Muscle of leg (tissue), 11 donors: ENCODE measurements around the gene KIAA1671. TPM values are rescaled to one million over a fixed set of nuclear protein-coding genes. Genes with fewer than 3 reads are reported as not detected.

Source experiments
- DNase-seq: peaks from one replicate; pipeline ENCODE4 v3.0.0; 2013
- H3K27ac ChIP-seq: one replicate; pipeline ENCODE4 v1.5.1; 2013; ENCODE audit warnings: mild to moderate bottlenecking, low read length, control low read depth
- H3K27me3 ChIP-seq: one replicate; pipeline ENCODE4 v1.6.1; 2013; ENCODE audit warnings: low read length; ENCODE audit not compliant: control insufficient read depth, insufficient read depth
- H3K36me3 ChIP-seq: one replicate; pipeline ENCODE4 v1.6.1; 2013; ENCODE audit warnings: low read length; ENCODE audit not compliant: control insufficient read depth, insufficient read depth
- H3K4me1 ChIP-seq: one replicate; pipeline ENCODE4 v1.6.1; 2013; ENCODE audit warnings: low read length; ENCODE audit not compliant: control insufficient read depth, insufficient read depth
- H3K4me3 ChIP-seq: one replicate; pipeline ENCODE4 v1.5.1; 2013; ENCODE audit warnings: low read length, control low read depth
- H3K9me3 ChIP-seq: replicated peaks from 2 replicates; pipeline ENCODE4 v1.6.1; 2013; ENCODE audit warnings: low read depth, low read length; ENCODE audit not compliant: control insufficient read depth
- WGBS: methylation state at CpG from one replicate; pipeline ENCODE4 v1.1.5; 2013; ENCODE audit warnings: missing lambda C conversion rate; ENCODE audit not compliant: insufficient coverage; 5-methylcytosine and 5-hydroxymethylcytosine counted together
- polyA plus RNA-seq, 8 donors: library from polyadenylated mRNA; unstranded; fragments of 120-200 nt; gene quantifications; one replicate each; pipeline versions ENCODE4 v1.2.1 to v1.2.3, GENCODE V29; 2013; ENCODE audit warnings: inconsistent platforms in 1 of 8, low replicate concordance in 1 of 8; ENCODE audit not compliant: insufficient read length in 8 of 8, insufficient read depth in 1 of 8
- total RNA-seq: library from RNA; stranded (reverse); fragments of 120-200 nt; gene quantifications from one replicate; pipeline ENCODE4 v1.2.4, GENCODE V29; 2013

KIAA1671 gene
- total and polyA plus RNA-seq, 9 donors: 10.8 to 34.5 (median 26.3) TPM

DNA sequence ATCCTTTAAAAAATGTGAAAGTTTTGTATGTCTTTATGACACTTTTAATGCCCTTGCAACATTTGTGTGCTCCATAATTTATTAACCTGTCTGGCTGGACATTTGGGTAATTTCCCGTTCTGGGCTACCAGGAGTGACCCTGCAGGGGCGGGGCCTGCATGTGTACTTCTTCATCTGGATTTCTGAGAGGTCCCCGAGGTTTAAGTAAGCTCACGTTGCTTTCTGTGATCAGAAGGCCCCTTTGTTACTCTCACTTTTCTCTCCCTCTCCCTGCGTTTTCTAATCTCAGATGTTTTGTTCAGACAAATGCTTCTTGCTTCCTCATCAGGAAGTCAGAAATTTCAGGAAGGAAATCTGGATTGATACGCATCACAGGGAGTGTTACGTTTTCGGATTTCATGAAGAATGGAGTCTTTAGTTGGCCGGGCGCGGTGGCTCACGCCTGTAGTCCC is 168.3 kb downstream of the KIAA1671 start:
- Histone ChIP-seq H3K9me3 (no peaks in the 10 kb centered on the region), H3K4me1 (peaks cover 21% of the 10 kb centered on the region), H3K36me3 (peaks cover 12% of the 10 kb centered on the region), H3K4me3 (no peak overlapping the region), H3K27ac (peak overlapping the region; percentile 84), H3K27me3 (no peaks in the 10 kb centered on the region)
- peak; percentile 43 for DNase-seq
- WGBS: 6% methylated on average over 2 of the region's 12 CpGs

DNA sequence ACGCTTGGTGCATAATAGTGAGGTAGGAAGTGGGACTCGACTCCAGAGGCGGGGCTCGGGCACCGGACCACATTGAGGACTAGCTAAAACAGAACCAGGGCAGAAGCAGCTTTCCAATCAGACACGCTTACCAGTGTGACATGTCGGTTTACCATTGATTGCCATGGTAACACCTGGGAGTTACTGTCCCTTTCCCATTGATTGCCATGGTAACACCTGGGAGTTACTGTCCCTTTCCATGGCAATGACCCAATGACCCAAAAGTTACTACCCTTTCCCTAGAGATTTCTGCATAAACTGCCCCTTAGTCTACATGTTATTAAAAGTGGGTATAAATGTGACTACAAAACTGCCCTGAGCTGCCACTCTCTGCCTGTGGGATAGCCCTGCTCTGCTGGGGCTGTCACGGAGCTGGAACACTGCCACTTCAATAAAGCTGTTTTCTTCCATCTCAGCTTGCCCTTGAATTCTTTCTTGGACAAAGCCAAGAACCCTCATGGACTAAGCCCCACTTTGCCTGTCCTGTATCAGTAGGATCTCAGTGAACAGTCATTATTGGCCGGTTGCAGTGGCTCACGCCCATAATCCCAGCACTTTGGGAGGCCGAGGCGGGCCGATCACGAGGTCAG is 169.7 kb downstream of the KIAA1671 start:
- Histone ChIP-seq H3K4me3 (no peak overlapping the region), H3K36me3 (peaks cover 10% of the 10 kb centered on the region), H3K27ac (no peak overlapping the region), H3K4me1 (peaks cover 22% of the 10 kb centered on the region), H3K27me3 (no peaks in the 10 kb centered on the region), H3K9me3 (no peaks in the 10 kb centered on the region)
- no peak for DNase-seq
- WGBS: 84% methylated on average over 10 of the region's 14 CpGs

DNA sequence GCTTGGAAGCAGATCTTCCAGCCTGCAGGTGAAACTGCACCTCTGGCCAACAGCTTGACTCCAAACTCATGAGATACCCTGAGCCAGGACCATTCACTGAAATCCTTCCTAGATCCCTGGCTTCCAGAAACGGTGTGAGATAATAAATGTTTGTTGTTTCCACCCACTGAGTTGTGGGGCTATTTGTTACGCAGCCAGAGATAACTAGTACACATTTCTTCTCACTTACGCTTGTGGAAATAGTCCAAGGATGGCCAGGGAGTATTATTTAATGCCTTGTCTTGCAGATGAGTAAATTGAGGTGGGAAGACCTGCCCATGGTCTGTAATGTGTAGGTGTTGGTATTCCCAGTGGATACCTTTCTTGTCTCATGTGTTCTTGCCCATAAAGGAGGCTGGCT is 171.2 kb downstream of the KIAA1671 start:
- H3K4me1 ChIP-seq: peaks cover 34% of the 10 kb centered on the region
- peaks cover 6% of the 10 kb centered on the region for H3K36me3 ChIP-seq
- no peak overlapping the region for H3K4me3 ChIP-seq
- no peaks in the 10 kb centered on the region for H3K9me3 ChIP-seq
- DNase-seq: no peak
- no peaks in the 10 kb centered on the region for H3K27me3 ChIP-seq
- no CpG with 5 or more reads among the region's 3 CpGs for WGBS
- no peak overlapping the region for H3K27ac ChIP-seq

GRCh38 chr22:25125693-25126357 is 173.3 kb downstream of the KIAA1671 start:
- Histone ChIP-seq H3K4me1 (peaks cover 18% of the 10 kb centered on the region), H3K4me3 (no peak overlapping the region), H3K27ac (no peak overlapping the region), H3K36me3 (peaks cover 3% of the 10 kb centered on the region), H3K9me3 (no peaks in the 10 kb centered on the region), H3K27me3 (no peaks in the 10 kb centered on the region)
- WGBS: 18% methylated on average over 2 of the region's 9 CpGs
- no peak for DNase-seq

DNA sequence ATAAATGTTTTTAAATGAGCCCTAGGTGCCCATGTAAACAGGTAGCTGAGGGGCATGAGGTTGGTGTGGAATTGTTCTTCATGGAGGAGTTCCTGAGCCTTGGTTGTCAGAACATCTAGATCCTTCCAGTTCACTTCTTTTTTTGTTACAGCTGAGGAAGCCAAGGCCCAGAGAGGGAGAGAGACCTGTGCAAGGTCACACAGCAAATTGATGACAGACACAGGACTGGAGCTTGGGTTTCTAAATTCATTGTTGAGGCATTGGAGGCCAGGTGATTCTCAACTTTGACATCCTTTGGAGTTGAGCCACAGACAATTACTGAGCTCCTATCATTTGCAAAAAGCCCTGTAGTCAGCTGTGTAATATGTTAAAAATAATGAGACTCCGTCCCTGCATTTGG is 174.0 kb downstream of the KIAA1671 start:
- H3K27me3 ChIP-seq: no peaks in the 10 kb centered on the region
- H3K9me3 ChIP-seq: no peaks in the 10 kb centered on the region
- no peak for DNase-seq
- H3K4me1 ChIP-seq: peaks cover 22% of the 10 kb centered on the region
- no peak overlapping the region for H3K4me3 ChIP-seq
- H3K36me3 ChIP-seq: peaks cover 3% of the 10 kb centered on the region
- H3K27ac ChIP-seq: no peak overlapping the region
- WGBS: no CpG with 5 or more reads among the region's 1 CpG

- Histone ChIP-seq H3K27me3 (no peaks in the 10 kb centered on the region), H3K36me3 (peaks cover 3% of the 10 kb centered on the region), H3K9me3 (no peaks in the 10 kb centered on the region), H3K4me3 (no peak overlapping the region), H3K4me1 (peaks cover 24% of the 10 kb centered on the region), H3K27ac (no peak overlapping the region)
- DNase-seq: no peak
- no CpG with 5 or more reads among the region's 6 CpGs for WGBS
Observed at GRCh38 chr22:25127318-25127717, 174.8 kb downstream of the KIAA1671 start.

DNA sequence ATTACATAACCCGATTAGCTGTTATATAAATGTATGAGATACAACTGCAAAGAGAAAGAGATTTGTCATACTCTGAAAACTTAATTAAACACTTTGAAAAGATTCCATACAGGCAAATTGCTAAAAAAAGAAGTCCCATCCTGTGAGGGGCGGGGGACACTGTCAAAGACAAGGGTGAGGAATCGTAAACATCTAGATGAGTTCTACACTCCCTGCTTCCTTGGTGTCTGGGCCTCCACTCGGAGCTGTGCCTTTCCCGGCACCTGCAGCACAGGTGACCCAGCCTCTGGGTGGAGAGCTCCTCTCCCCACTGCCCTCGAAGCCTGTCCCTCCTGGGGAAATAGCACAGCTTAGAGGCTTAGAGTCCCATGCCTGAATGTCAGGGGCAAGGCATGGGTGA is 177.9 kb downstream of the KIAA1671 start:
- DNase-seq: no peak
- no peaks in the 10 kb centered on the region for H3K9me3 ChIP-seq
- 61% methylated on average over 4 of the region's 6 CpGs for WGBS
- no peaks in the 10 kb centered on the region for H3K27me3 ChIP-seq
- H3K4me1 ChIP-seq: peaks cover 27% of the 10 kb centered on the region
- H3K36me3 ChIP-seq: no peaks in the 10 kb centered on the region
- H3K27ac ChIP-seq: no peak overlapping the region
- H3K4me3 ChIP-seq: no peak overlapping the region

DNA sequence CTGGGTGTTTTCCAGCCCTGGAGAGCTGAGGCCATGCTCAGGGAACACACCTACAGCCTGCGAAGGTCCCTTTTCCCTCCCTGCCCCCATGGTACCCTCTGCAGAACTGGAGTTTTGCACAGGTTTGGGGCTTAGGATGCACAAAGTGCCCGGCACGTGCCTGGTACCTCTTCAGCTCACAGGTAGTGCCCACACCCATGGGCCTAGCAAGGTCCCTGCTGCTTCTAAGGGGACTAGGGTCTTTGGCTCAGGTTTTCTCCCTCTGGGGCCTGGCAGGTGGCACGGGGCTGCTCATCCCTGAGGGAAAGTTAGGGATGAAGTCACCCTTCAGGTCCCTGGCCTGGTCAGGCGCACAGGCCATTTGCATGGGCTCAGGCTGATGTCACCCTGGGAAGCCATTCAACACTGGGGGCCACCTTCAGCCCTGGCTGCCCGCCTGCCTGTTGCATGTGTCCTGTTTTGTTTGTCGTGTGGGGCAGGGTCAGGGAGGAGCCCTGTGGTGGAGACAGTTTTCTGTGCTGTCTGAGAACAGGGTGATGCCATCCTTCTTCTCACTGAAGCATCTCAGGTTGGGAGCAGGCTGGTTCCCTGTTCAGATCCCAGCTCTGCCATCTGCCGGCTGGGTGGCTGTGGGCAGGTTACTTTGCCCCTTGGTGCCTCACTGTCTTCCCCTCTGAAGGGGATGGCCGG is 178.8 kb downstream of the KIAA1671 start:
- Histone ChIP-seq H3K27me3 (no peaks in the 10 kb centered on the region), H3K27ac (peak overlapping the region; percentile 13), H3K4me3 (no peak overlapping the region), H3K36me3 (peaks cover 3% of the 10 kb centered on the region), H3K9me3 (no peaks in the 10 kb centered on the region), H3K4me1 (peaks cover 27% of the 10 kb centered on the region)
- no peak for DNase-seq
- WGBS: 72% methylated on average over 7 of the region's 9 CpGs

GRCh38 chr22:25134028-25134427 is 181.5 kb downstream of the KIAA1671 start:
- Histone ChIP-seq H3K27ac (peak overlapping the region; percentile 51), H3K27me3 (no peaks in the 10 kb centered on the region), H3K9me3 (no peaks in the 10 kb centered on the region), H3K36me3 (peaks cover 3% of the 10 kb centered on the region), H3K4me3 (no peak overlapping the region), H3K4me1 (peaks cover 15% of the 10 kb centered on the region)
- WGBS: 29% methylated on average over 1 of the region's 4 CpGs
- DNase-seq: peak; percentile 42

DNA sequence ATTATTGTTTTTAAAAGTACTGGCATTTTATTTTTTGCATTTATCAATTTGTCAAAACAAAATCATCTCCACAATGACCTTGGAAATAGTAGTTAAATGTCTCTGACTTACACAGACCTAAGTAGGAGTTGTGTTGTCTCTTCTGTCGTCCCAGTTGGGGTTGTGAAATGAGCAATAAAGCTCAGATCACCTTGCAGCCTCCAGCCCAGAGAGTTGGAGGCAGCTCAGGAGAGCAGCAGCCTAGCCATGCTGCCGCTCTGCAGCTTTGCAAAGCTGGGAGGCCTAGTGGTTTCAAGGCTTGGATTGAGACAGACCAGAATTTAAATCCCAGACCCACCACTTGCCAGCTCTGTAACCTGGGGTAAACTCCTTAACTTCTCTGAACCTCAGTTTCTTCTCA is 181.9 kb downstream of the KIAA1671 start:
- no CpG with 5 or more reads among the region's 2 CpGs for WGBS
- Histone ChIP-seq H3K27me3 (no peaks in the 10 kb centered on the region), H3K4me1 (peaks cover 18% of the 10 kb centered on the region), H3K4me3 (no peak overlapping the region), H3K27ac (peak overlapping the region; percentile 51), H3K9me3 (no peaks in the 10 kb centered on the region), H3K36me3 (peaks cover 3% of the 10 kb centered on the region)
- DNase-seq: no peak
